NT2/D1 (cell line): Measurements from ENCODE around the gene ACP1.

ENCODE experiments used
- YY1 ChIP-seq: IDR thresholded peaks from 2 replicates; pipeline ENCODE4 v1.6.1; 2011; ENCODE audit not compliant: insufficient read length, insufficient read depth
- ZNF274 ChIP-seq: IDR thresholded peaks from 2 replicates; pipeline ENCODE4 v1.6.1; 2011; ENCODE audit warnings: mild to moderate bottlenecking, low read depth, low read length

- TF ChIP-seq ZNF274 = no peak
- TF ChIP-seq YY1 = no peak
Measured at GRCh38 chr2:237878-238277, 26.9 kb upstream of the ACP1 start.
